SK-N-SH treated with all-trans-retinoic acid at 6 μM for 48 hours (cell line): ENCODE data around the gene FHOD1.

Experiments
- ATAC-seq: fragments of 200-7000 bp; cut with Tn5 transposase; 3 replicates; pipeline ENCODE4 v1.9.1; 2020; ENCODE audit warnings: mild to moderate bottlenecking, moderate library complexity
- BACH2 ChIP-seq: fragments of 250-450 bp; sonication (Bioruptor Pico); IDR thresholded peaks from 2 replicates; pipeline ENCODE4 v1.9.0; 2021; ENCODE audit warnings: mild to moderate bottlenecking, borderline replicate concordance
- CSDC2 ChIP-seq: fragments of 250-450 bp; sonication (Bioruptor Pico); IDR thresholded peaks from 2 replicates; pipeline ENCODE4 v1.5.0; 2020; ENCODE audit warnings: mild to moderate bottlenecking, moderate library complexity
- ESRRG ChIP-seq: fragments of 250-450 bp; sonication (Bioruptor Pico); IDR thresholded peaks from 2 replicates; pipeline ENCODE4 v1.6.1; 2021; ENCODE audit warnings: mild to moderate bottlenecking
- ISL1 ChIP-seq: fragments of 250-450 bp; sonication (Bioruptor Pico); IDR thresholded peaks from 2 replicates; pipeline ENCODE4 v2.1.2; 2022; ENCODE audit warnings: mild to moderate bottlenecking, moderate library complexity
- OSR1 ChIP-seq: fragments of 250-450 bp; sonication (Bioruptor Pico); IDR thresholded peaks from 2 replicates; pipeline ENCODE4 v1.8.0; 2022; ENCODE audit warnings: moderate library complexity, mild to moderate bottlenecking, inconsistent platforms
- PATZ1 ChIP-seq: fragments of 250-450 bp; sonication (Bioruptor Pico); IDR thresholded peaks from 2 replicates; pipeline ENCODE4 v1.8.0; 2020; ENCODE audit warnings: mild to moderate bottlenecking, moderate library complexity, borderline replicate concordance
- RARB ChIP-seq: fragments of 250-450 bp; sonication (Bioruptor Pico); IDR thresholded peaks from 2 replicates; pipeline ENCODE4 v1.8.0; 2021; ENCODE audit warnings: mild to moderate bottlenecking, moderate library complexity
- SNAI2 ChIP-seq: fragments of 250-450 bp; sonication (Bioruptor Pico); IDR thresholded peaks from 2 replicates; pipeline ENCODE4 v1.5.0; 2020; ENCODE audit warnings: mild to moderate bottlenecking, moderate library complexity
- TCF4 ChIP-seq: fragments of 250-450 bp; sonication (Bioruptor Pico); IDR thresholded peaks from 2 replicates; pipeline ENCODE4 v1.8.0; 2021; ENCODE audit warnings: mild to moderate bottlenecking, moderate library complexity, borderline replicate concordance
- ZC3H10 ChIP-seq: fragments of 250-450 bp; sonication (Bioruptor Pico); IDR thresholded peaks from 2 replicates; pipeline ENCODE4 v1.5.1; 2021; ENCODE audit warnings: mild to moderate bottlenecking, moderate library complexity
- ZFP3 ChIP-seq: fragments of 250-450 bp; sonication (Bioruptor Pico); IDR thresholded peaks from 2 replicates; pipeline ENCODE4 v1.5.0; 2020; ENCODE audit warnings: mild to moderate bottlenecking, moderate library complexity
- ZFP30 ChIP-seq: fragments of 450-650 bp; formaldehyde crosslinking; IDR thresholded peaks from 2 replicates; pipeline ENCODE4 v1.5.0; 2022; ENCODE audit warnings: mild to moderate bottlenecking, moderate library complexity
- ZNF565 ChIP-seq: fragments of 450-650 bp; formaldehyde crosslinking; conservative IDR thresholded peaks from 2 replicates; pipeline ENCODE4 v1.5.0; 2020; ENCODE audit warnings: low read depth, mild to moderate bottlenecking, moderate library complexity
- ZNF70 ChIP-seq: fragments of 450-650 bp; formaldehyde crosslinking; IDR thresholded peaks from 2 replicates; pipeline ENCODE4 v1.5.0; 2020; ENCODE audit warnings: mild to moderate bottlenecking, moderate library complexity
- ZNF8 ChIP-seq: fragments of 450-650 bp; formaldehyde crosslinking; IDR thresholded peaks from 2 replicates; pipeline ENCODE4 v1.5.0; 2020; ENCODE audit warnings: mild to moderate bottlenecking, moderate library complexity
- TF ChIP-seq, protein P1 (sequence below): fragments of 250-450 bp; sonication (Bioruptor Pico); IDR thresholded peaks from 2 replicates; pipeline ENCODE4 v1.5.1; 2020; ENCODE audit warnings: low read depth, mild to moderate bottlenecking, moderate library complexity
- TF ChIP-seq, protein P2 (sequence below): fragments of 250-450 bp; sonication (Bioruptor Pico); IDR thresholded peaks from 2 replicates; pipeline ENCODE4 v1.5.0; 2020; ENCODE audit warnings: mild to moderate bottlenecking, moderate library complexity
- TF ChIP-seq, protein P3 (sequence below): fragments of 250-450 bp; sonication (Bioruptor Pico); IDR thresholded peaks from 2 replicates; pipeline ENCODE4 v1.5.1; 2021; ENCODE audit warnings: mild to moderate bottlenecking, moderate library complexity
- TF ChIP-seq, protein P4 (sequence below): fragments of 250-450 bp; sonication (Bioruptor Pico); IDR thresholded peaks from 2 replicates; pipeline ENCODE4 v1.8.0; 2021; ENCODE audit warnings: low read depth, mild to moderate bottlenecking, moderate library complexity, borderline replicate concordance

Gene FHOD1

GRCh38 chr16:67228034-67228785 lies 19.1 kb downstream of the FHOD1 start:
- no peak for ATAC-seq
- TF ChIP-seq, protein P1, sequence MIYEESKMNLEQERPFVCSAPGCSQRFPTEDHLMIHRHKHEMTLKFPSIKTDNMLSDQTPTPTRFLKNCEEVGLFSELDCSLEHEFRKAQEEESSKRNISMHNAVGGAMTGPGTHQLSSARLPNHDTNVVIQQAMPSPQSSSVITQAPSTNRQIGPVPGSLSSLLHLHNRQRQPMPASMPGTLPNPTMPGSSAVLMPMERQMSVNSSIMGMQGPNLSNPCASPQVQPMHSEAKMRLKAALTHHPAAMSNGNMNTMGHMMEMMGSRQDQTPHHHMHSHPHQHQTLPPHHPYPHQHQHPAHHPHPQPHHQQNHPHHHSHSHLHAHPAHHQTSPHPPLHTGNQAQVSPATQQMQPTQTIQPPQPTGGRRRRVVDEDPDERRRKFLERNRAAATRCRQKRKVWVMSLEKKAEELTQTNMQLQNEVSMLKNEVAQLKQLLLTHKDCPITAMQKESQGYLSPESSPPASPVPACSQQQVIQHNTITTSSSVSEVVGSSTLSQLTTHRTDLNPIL (CRISPR knock-in tag): no peak
- TF ChIP-seq ESRRG (CRISPR knock-in tag) (no peak), OSR1 (CRISPR knock-in tag) (no peak), BACH2 (CRISPR knock-in tag) (no peak)
- TF ChIP-seq, protein P2, sequence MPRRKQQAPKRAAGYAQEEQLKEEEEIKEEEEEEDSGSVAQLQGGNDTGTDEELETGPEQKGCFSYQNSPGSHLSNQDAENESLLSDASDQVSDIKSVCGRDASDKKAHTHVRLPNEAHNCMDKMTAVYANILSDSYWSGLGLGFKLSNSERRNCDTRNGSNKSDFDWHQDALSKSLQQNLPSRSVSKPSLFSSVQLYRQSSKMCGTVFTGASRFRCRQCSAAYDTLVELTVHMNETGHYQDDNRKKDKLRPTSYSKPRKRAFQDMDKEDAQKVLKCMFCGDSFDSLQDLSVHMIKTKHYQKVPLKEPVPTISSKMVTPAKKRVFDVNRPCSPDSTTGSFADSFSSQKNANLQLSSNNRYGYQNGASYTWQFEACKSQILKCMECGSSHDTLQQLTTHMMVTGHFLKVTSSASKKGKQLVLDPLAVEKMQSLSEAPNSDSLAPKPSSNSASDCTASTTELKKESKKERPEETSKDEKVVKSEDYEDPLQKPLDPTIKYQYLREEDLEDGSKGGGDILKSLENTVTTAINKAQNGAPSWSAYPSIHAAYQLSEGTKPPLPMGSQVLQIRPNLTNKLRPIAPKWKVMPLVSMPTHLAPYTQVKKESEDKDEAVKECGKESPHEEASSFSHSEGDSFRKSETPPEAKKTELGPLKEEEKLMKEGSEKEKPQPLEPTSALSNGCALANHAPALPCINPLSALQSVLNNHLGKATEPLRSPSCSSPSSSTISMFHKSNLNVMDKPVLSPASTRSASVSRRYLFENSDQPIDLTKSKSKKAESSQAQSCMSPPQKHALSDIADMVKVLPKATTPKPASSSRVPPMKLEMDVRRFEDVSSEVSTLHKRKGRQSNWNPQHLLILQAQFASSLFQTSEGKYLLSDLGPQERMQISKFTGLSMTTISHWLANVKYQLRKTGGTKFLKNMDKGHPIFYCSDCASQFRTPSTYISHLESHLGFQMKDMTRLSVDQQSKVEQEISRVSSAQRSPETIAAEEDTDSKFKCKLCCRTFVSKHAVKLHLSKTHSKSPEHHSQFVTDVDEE (CRISPR knock-in tag): no peak
- TF ChIP-seq, all 23 proteins: peak for 0

DNA sequence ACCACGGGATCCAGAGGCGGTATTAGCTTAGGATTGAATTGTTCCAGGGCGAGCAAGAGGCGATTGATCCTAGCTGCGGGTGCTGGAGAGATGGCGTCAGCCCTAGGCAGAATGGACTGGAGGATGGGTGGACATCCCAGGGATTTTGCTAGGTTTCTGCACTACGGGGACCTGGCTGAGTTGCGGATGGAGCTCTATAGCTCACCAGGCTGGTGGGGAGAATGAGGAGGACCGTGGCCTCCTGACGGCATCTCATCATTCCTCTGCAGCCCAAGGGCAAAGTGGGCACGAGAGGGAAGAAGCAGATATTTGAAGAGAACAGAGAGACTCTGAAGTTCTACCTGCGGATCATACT lies 19.7 kb downstream of the FHOD1 start:
- TF ChIP-seq ZFP30 (CRISPR knock-in tag) (no peak), ZFP3 (CRISPR knock-in tag) (no peak), SNAI2 (CRISPR knock-in tag) (no peak), ISL1 (CRISPR knock-in tag) (no peak), TCF4 (CRISPR knock-in tag) (no peak), ZNF70 (no peak), RARB (CRISPR knock-in tag) (no peak), PATZ1 (CRISPR knock-in tag) (no peak), ESRRG (CRISPR knock-in tag) (no peak), ZNF8 (CRISPR knock-in tag) (no peak), CSDC2 (CRISPR knock-in tag) (no peak), ZC3H10 (CRISPR knock-in tag) (no peak), OSR1 (CRISPR knock-in tag) (no peak), ZNF565 (CRISPR knock-in tag) (no peak)
- TF ChIP-seq, protein P2 (CRISPR knock-in tag): no peak
- TF ChIP-seq, protein P3, sequence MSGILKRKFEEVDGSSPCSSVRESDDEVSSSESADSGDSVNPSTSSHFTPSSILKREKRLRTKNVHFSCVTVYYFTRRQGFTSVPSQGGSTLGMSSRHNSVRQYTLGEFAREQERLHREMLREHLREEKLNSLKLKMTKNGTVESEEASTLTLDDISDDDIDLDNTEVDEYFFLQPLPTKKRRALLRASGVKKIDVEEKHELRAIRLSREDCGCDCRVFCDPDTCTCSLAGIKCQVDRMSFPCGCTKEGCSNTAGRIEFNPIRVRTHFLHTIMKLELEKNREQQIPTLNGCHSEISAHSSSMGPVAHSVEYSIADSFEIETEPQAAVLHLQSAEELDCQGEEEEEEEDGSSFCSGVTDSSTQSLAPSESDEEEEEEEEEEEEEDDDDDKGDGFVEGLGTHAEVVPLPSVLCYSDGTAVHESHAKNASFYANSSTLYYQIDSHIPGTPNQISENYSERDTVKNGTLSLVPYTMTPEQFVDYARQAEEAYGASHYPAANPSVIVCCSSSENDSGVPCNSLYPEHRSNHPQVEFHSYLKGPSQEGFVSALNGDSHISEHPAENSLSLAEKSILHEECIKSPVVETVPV: no peak
- TF ChIP-seq, protein P1 (CRISPR knock-in tag): no peak
- TF ChIP-seq, protein P4, sequence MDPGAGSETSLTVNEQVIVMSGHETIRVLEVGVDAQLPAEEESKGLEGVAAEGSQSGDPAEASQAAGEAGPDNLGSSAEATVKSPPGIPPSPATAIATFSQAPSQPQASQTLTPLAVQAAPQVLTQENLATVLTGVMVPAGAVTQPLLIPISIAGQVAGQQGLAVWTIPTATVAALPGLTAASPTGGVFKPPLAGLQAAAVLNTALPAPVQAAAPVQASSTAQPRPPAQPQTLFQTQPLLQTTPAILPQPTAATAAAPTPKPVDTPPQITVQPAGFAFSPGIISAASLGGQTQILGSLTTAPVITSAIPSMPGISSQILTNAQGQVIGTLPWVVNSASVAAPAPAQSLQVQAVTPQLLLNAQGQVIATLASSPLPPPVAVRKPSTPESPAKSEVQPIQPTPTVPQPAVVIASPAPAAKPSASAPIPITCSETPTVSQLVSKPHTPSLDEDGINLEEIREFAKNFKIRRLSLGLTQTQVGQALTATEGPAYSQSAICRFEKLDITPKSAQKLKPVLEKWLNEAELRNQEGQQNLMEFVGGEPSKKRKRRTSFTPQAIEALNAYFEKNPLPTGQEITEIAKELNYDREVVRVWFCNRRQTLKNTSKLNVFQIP (CRISPR knock-in tag): no peak
- TF ChIP-seq, all 23 proteins: peak for 0
- no peak for ATAC-seq
